Gastrocnemius medialis (tissue), 4 donors: ENCODE data around the gene FAM124A. TPM values are rescaled to one million over a fixed set of nuclear protein-coding genes. Genes with fewer than 3 reads are reported as not detected.

ENCODE experiments used
- ATAC-seq, 2 donors: fragments of 150-250 bp; one replicate each; pipeline ENCODE4 v1.9.1; 2016
- DNase-seq, 2 donors: peaks; one replicate each; pipeline ENCODE4 v3.0.0-alpha.2; 2019
- H3K27ac ChIP-seq, 4 donors: fragments of 200-600 bp; sonication (generic); 1 replicate in 1 of 4; 2 replicates in 3 of 4; pipeline ENCODE4 v1.5.1; 2016 to 2018; ENCODE audit warnings: mild to moderate bottlenecking in 2 of 4, moderate library complexity in 1 of 4
- H3K27me3 ChIP-seq, 3 donors: fragments of 200-600 bp; sonication (generic) in 2 of 3; 1 replicate in 1 of 3; 2 replicates in 2 of 3; pipeline versions ENCODE4 v1.5.1 to v1.6.0; 2016 to 2019; ENCODE audit warnings: mild to moderate bottlenecking in 1 of 3, moderate library complexity in 1 of 3
- H3K36me3 ChIP-seq, 2 donors: fragments of 200-600 bp; sonication (generic) in 1 of 2; one replicate each; pipeline ENCODE4 v1.5.1; 2017 to 2018
- H3K4me1 ChIP-seq, 2 donors: fragments of 200-600 bp; sonication (generic) in 1 of 2; one replicate each; pipeline ENCODE4 v1.5.1; 2016 to 2017; ENCODE audit warnings: mild to moderate bottlenecking in 2 of 2
- H3K4me3 ChIP-seq, 4 donors: fragments of 200-600 bp; sonication (generic) in 3 of 4; 1 replicate in 1 of 4; 2 replicates in 3 of 4; pipeline ENCODE4 v1.5.1; 2016 to 2019; ENCODE audit warnings: mild to moderate bottlenecking in 2 of 4
- H3K9me3 ChIP-seq, 3 donors: fragments of 200-600 bp; sonication (generic) in 2 of 3; 1 replicate in 1 of 3; 2 replicates in 2 of 3; pipeline ENCODE4 v1.5.1; 2016 to 2019
- CTCF ChIP-seq, 5 experiments: fragments of 450-650 bp in 3 of 5; fragments of 200-600 bp in 2 of 5; sonication (generic) in 2 of 5; IDR thresholded peaks in 4 of 5; conservative IDR thresholded peaks in 1 of 5; 1 replicate in 4 of 5; 2 replicates in 1 of 5; pipeline ENCODE4 v1.5.1; 2016 to 2019; ENCODE audit warnings: antibody characterized with exemption in 5 of 5, mild to moderate bottlenecking in 3 of 5, moderate library complexity in 3 of 5
- POLR2A ChIP-seq, 2 donors: fragments of 450-650 bp; IDR thresholded peaks; one replicate each; pipeline ENCODE4 v1.6.1; 2017; ENCODE audit warnings: antibody characterized with exemption in 2 of 2, mild to moderate bottlenecking in 2 of 2, moderate library complexity in 2 of 2
- in situ Hi-C, 4 donors: fragments of 200-750 bp; cut with MboI; loops; one replicate each; pipeline versions ENCODE4 v1.15.0 to v1.8.0; 2017; ENCODE audit warnings: low sequenced_read_pairs in 4 of 4
- intact Hi-C: fragments of 100-400 bp; cut with DNase I; formaldehyde crosslinking; loops from one replicate; pipeline ENCODE4 v1.15.1; 2023; ENCODE audit warnings: low total_unique reads
- total RNA-seq, 4 donors: library from RNA; depleted of rRNA; stranded (reverse); fragments of >200 nt; gene quantifications; one replicate each; pipeline versions ENCODE4 v1.1.0 to v1.2.3, GENCODE V29; 2016

FAM124A gene
- total RNA-seq, 4 donors from 2014 or later: 0.66 to 2.0 (median 0.81) TPM

GRCh38 chr13:51333421-51333820 is 111.2 kb downstream of the FAM124A start:
- Histone ChIP-seq H3K4me3 (no peak overlapping the region), H3K9me3 (no peaks in the 10 kb centered on the region), H3K36me3 (no peaks in the 10 kb centered on the region), H3K27ac (no peak overlapping the region), H3K27me3 (no peaks in the 10 kb centered on the region), H3K4me1 (no peaks in the 10 kb centered on the region)
- ATAC-seq: no peak
- TF ChIP-seq POLR2A (IDR thresholded peaks at IDR 0.05) (no peak), CTCF (IDR thresholded peaks at IDR 0.05 in 4 of 5, conservative IDR thresholded peaks at IDR 0.05 in 1 of 5) (no peak)
- in situ Hi-C loops: no loop called here
- intact Hi-C loops: no loop called here
- DNase-seq: no peak

- Histone ChIP-seq H3K27ac (no peak overlapping the region), H3K4me1 (no peaks in the 10 kb centered on the region), H3K4me3 (no peak overlapping the region), H3K27me3 (no peaks in the 10 kb centered on the region), H3K36me3 (no peaks in the 10 kb centered on the region), H3K9me3 (no peaks in the 10 kb centered on the region)
- intact Hi-C loops: no loop called here
- no peak for TF ChIP-seq POLR2A (IDR thresholded peaks at IDR 0.05)
- no peak for TF ChIP-seq CTCF (IDR thresholded peaks at IDR 0.05 in 4 of 5, conservative IDR thresholded peaks at IDR 0.05 in 1 of 5)
- ATAC-seq: no peak
- in situ Hi-C loops: no loop called here
- no peak for DNase-seq
Observed at GRCh38 chr13:51333826-51334225, 111.6 kb downstream of the FAM124A start.

Other genes with a start within 250 kb of the FAM124A start
- gene C13orf42, start 111.1 kb upstream of the FAM124A start, total RNA-seq: not detected
- gene SERPINE3, start 117.3 kb downstream of the FAM124A start, total RNA-seq: not detected
- 10 to 100 TPM; 16.5 to 24.4 (median 18.0) TPM for gene INTS6, start 230.6 kb downstream of the FAM124A start, total RNA-seq